ENCODE data around the gene THSD4.
"Not testable (repeated sequence)": the region's sequence is repeated elsewhere in the genome, so short reads cannot be mapped to it uniquely, and the experiment has no call there.

THSD4 gene

DNA sequence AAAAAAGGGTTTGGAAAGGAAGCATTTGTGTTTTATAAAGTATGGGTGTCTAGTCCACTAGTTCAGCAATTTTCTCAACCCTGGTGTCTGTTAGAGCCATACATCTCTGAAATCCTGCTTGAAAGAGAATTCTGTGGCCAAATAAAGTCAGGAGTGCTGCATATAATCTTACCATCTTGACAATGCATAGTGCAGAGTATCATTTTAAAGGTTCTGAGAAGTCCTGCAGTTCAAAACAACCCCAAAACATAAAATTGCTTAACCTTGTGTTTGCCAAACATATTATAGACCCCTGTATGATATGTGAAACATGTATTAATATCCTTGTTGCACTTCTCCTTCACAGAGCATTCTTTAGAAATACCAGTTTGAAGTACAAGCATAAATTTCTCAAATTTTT is 191.3 kb downstream of the THSD4 start:
- DNase-seq (ENCODE audit: low read depth), result no peak
- TF ChIP-seq, protein P1, sequence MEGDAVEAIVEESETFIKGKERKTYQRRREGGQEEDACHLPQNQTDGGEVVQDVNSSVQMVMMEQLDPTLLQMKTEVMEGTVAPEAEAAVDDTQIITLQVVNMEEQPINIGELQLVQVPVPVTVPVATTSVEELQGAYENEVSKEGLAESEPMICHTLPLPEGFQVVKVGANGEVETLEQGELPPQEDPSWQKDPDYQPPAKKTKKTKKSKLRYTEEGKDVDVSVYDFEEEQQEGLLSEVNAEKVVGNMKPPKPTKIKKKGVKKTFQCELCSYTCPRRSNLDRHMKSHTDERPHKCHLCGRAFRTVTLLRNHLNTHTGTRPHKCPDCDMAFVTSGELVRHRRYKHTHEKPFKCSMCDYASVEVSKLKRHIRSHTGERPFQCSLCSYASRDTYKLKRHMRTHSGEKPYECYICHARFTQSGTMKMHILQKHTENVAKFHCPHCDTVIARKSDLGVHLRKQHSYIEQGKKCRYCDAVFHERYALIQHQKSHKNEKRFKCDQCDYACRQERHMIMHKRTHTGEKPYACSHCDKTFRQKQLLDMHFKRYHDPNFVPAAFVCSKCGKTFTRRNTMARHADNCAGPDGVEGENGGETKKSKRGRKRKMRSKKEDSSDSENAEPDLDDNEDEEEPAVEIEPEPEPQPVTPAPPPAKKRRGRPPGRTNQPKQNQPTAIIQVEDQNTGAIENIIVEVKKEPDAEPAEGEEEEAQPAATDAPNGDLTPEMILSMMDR (IDR thresholded peaks at IDR 0.05; ENCODE audit: control insufficient read depth, extremely low read depth, insufficient read depth), result no peak
- H3K4me3 ChIP-seq (ENCODE audit: low read depth, low read length), result no peak overlapping the region

DNA sequence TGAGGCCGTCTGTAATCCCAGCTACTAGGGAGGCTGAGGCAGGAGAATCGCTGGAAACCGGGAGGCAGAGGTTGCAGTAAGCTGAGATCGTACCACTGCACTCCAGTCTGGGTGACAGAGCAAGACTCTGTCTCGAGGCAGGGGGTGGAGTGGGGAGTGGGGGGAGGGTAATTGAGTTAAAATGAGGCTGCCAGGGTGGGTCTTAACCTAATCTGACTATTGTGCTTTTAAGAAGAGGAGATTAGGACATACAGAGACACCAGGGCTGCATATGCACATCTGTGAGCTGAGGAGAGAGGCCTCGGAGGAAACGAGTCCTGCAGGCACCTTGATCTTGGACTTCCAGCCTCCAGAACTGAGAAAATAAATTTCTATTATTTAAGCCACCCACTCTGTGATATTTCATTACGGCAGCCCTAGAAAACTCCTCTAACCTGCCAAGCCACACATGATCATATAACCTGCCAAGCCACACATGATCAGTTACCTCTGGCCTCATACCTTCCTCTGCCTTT is 197.0 kb downstream of the THSD4 start:
- DNase-seq (ENCODE audit: low read depth), result no peak
- TF ChIP-seq, protein P1 (IDR thresholded peaks at IDR 0.05; ENCODE audit: control insufficient read depth, extremely low read depth, insufficient read depth), result no peak
- H3K4me3 ChIP-seq (ENCODE audit: low read depth, low read length), result no peak overlapping the region

DNA sequence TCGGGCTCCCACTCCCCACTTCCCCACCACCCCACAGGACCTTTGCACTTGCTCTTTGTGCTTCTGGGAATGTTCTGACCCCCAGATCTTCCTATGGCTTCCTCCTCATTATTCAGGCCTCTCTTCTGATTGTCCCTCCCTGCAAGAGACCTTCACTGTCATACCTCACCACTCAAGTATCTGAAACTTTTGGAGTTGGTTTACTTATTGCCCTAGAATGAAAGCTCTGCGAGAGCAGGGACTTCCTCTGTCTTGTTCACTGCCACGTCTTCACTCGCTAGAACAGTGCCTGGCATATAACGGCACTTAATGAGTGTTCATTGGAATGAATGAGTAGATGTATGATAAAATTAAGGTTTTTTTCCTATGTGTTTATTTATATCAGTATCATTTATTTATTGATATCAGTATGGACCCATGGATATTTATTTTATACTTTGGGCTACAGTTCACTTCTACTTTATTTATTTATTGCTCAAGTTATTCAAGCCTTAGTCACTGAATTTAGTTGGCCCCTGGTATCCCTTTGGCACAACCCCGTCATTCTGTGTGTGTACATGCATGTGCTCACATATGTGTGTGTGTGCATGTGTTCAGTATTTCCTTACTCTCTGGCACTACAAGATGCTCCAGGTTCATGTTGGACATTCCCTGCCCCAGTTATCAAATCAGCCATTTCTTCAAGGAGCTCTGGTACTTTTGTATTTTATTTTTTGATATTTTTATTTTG is 197.6 kb downstream of the THSD4 start:
- no peak for DNase-seq (ENCODE audit: low read depth)
- TF ChIP-seq, protein P1 (IDR thresholded peaks at IDR 0.05; ENCODE audit: control insufficient read depth, extremely low read depth, insufficient read depth), result no peak
- no peak overlapping the region for H3K4me3 ChIP-seq (ENCODE audit: low read depth, low read length)

DNA sequence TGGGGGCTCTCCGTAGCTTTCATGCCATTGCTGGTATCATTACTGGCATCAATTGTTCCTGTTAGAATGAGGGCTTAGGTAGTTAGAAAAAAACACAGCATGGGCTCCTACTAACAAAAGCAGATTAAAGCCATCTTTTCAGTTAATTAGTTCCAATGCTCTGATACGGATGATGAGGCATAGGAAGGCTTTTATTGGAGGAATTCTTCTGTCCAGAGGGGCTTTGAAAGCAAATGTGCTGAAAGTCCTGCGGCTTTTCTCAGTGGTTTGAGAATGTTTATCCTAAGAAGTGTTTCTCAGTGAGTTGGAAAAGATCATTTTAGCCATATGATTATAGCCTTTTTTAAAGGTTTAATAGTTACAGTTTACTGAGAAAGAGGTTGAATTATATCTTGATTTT is 198.5 kb downstream of the THSD4 start:
- no peak for DNase-seq (ENCODE audit: low read depth)
- no peak overlapping the region for H3K4me3 ChIP-seq (ENCODE audit: low read depth, low read length)
- TF ChIP-seq, protein P1 (IDR thresholded peaks at IDR 0.05; ENCODE audit: control insufficient read depth, extremely low read depth, insufficient read depth), result no peak

DNA sequence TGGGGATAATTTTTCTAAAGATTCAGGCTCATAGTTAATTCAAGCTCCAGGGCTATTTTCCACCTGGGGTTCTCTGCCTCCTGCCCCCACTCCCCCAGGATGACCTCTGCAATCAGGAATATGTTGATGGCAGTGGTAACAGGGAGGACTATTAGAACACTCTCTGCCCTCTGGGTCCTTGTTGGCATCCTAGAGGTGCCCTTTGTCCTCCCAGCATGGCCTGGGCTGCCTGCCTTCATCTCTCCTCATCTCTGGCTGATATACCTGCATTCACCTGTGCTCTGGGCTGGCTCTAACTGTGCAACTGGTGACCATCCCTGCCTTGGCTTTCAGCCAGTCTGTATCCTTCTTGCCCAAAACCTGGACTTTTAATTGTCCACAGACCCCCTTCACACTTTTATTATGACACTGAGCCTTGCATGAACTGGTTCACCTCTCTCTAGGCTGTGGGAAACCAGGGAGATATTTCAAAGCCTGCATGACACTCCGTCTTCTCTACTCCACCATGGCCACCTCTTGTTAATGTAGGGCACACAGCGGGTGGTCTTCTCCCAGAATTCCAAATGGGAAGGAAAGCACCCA is 199.8 kb downstream of the THSD4 start:
- no peak for DNase-seq (ENCODE audit: low read depth)
- TF ChIP-seq, protein P1 (IDR thresholded peaks at IDR 0.05; ENCODE audit: control insufficient read depth, extremely low read depth, insufficient read depth), result no peak
- H3K4me3 ChIP-seq (ENCODE audit: low read depth, low read length), result no peak overlapping the region

DNA sequence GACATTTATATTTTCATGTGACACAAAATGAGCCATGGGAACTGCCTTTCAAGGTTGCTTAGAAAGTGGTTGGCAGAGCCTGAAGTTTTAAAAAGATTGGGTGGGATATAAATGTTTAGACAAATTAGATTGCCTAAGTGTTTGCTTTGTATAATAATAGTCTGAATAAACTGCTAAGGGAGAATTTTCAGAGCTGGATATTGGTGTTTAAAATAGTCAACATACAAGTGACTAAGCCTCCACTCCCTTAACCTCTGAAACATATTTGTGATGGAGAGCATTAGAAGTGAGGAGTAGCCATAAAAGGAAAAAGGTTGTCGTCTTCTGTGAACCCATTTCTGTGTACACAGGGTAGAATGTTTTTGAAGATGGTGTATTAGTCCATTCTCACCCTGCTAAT is 201.6 kb downstream of the THSD4 start:
- no peak overlapping the region for H3K4me3 ChIP-seq (ENCODE audit: low read depth, low read length)
- no peak for DNase-seq (ENCODE audit: low read depth)
- TF ChIP-seq, protein P1 (IDR thresholded peaks at IDR 0.05; ENCODE audit: control insufficient read depth, extremely low read depth, insufficient read depth), result no peak

DNA sequence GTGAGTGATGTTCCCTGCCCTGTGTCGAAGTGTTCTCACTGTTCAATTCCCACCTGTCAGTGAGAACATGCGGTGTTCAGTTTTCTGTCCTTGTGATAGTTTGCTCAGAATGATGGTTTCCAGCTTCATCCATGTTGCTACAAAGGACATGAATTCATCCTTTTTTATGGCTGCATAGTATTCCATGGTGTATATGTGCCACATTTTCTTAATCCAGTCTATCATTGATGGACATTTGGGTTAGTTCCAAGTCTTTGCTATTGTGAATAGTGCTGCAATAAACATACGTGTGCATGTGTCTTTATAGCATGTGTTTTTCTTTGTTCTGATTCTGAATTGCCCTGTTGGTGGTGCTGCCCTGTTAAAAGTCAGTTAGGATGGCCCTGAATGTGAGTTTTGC is 204.2 kb downstream of the THSD4 start:
- H3K4me3 ChIP-seq (ENCODE audit: low read depth, low read length); DNase-seq (ENCODE audit: low read depth): not testable (repeated sequence)
